Activated CD4-positive, alpha-beta T cell treated with anti-CD3 and anti-CD28 coated beads for 24 hours (primary cell): ENCODE measurements around the gene PI4KA.
"Not testable (repeated sequence)": the region's sequence is repeated elsewhere in the genome, so short reads cannot be mapped to it uniquely, and the experiment has no call there.

Experiments used
- DNase-seq, 2 donors: peaks; one replicate each; pipeline ENCODE4 v3.0.0-alpha.2; 2020; ENCODE audit warnings: low read depth in 2 of 2

PI4KA gene

DNA sequence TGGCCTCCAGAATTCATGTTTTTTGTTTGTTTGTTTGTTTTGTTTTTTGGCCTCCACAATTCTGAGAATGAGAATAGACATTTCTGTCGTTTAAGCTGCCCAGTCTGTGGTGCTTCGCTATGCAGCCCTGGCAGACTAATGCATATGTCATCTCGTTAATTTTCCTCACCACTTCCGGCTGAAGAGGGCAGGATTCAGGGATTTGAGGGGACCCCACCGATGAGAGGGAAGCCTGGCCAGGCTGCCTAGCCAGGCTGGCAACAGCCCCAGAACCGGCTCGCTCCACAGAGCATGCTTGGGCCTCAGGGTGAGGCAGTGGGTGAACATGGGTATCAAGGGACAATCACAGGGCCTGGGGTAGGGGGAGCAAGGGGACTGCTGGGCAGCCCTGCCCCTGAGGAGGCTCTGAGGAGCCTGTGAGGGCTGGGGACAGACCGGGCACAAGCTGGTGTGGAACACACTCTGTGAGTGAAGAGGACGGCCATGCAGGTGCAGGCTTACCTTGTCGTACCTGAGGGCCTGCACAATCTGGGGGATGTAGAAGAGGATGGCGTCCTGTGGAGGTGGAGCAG is 132.5 kb downstream of the PI4KA start:
- DNase-seq: no peak

DNA sequence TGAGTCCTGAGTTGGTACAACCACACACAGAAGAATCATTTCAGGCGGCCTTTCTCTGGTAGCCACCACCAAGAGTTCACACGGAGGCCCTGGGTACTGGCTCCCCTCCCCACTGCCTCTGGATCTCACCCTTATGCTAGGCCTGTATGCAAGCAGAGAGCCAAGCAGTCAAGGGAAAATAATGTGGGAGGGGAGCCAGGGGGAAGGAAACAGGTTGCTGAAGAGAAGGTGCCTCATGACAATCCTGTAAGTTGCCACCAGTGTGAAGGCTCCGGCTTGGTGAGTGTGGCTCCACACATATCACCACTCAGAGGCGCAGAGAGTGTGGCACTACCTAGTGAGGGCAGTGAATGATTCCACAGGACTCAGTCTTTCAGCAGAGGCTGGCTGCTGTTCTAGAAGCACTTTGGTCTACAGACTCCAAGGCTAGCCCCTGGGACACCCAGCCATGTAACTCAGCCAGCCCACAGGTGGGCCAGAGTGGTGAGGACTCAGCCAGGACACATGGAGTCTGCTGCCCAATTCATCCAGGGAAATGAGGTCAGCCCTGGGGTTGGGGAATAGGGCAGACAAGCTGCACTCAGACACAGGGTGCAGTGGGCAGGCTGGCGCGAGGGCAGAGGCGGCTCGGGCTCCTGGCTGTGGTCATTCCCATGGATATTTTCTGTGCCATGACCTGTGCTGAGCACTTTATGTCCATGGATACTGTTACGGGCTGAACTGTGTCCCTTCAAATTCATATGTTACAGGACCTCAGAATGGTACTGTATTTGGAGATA is 133.7 kb downstream of the PI4KA start:
- no peak for DNase-seq

DNA sequence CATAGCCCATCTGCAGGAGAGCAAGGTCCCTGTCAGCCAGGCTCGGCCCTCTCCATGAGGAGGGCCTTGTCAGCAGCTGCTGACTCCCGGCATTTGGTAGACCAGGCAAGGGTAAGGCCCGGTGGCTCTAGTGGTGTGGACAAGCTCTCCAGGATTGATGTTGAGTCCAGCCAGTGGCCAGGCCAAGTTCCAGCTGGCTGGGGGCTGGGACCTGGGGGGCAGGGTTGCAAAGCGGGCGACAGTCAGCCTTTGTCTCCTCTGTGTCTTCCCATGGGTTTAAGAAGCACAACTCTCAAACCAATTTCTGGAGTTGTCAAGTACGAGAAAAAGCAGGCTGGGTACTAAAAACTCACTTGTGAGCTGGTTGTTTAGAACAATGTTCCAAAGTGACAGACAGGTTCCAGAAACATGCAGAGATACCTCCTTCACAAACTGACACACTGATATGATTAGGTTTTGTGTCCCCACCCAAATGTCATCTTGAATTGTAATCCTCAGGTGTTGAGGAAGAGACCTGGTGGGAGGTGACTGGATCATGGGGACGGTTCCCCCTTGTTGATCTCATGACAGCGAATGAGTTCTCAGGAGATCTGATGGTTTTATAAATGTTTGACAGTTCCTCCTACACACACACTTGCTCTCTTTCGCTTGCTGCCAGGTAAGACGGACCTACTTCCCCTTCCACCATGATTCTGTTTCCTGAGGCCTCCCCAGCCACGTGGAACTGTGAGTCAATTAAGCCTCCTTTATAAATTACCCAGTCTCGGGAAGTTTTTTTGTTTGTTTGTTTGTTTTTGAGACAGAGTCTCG is 137.0 kb downstream of the PI4KA start:
- no peak for DNase-seq

DNA sequence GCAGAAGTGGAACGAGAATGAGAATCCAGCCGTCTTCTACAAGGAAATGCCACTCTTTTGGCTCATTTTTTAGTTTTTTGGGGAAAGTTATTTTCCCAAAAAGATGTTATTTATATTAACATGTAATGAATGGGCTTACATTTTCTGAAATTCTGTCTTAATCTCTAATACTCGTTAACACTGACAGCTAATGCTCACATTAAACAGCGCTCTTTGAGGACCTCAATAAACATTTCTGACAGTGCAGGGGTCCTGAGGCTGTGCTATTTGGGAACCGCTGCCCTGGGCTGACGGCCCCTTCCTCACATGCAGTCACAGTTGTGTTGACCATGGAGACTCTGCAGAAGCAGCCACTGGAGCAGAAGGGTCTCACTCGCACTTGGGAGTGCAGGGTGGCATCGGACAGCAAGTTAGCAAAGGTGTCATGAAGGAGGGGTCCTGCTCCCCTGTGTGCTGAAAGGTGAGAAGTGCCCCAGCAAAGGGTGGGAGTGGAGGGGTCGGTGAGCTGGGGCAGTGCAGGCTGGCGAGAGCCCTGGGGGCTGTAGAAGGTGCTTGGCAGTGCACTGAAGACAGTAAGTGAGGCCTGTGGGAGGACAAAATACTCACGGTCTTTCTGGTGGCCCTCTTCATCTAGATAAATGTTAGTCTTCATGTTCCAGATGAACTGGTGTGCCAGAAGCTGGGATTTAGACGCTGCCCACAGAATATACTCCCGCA is 137.8 kb downstream of the PI4KA start:
- DNase-seq: no peak

DNA sequence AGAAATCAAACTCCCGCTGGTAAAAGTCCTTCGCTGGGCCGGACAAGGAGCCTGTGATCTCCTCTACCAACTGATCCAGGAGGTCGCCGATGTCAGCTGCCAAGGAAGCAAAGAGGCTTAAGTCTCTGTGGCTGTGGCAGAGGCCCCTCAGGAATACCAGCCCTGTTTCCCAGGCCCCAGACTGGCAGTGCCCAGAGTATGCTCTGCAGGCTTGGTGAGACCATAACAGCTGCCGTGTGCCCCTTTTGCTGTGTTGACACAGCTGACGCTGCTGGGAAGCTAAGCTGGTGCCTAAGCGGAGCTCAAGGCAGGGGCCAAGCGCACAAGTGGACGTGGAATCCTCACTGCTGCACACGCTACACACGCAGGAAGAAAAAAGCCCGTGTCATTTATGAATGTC is 139.9 kb downstream of the PI4KA start:
- DNase-seq: not testable (repeated sequence)

DNA sequence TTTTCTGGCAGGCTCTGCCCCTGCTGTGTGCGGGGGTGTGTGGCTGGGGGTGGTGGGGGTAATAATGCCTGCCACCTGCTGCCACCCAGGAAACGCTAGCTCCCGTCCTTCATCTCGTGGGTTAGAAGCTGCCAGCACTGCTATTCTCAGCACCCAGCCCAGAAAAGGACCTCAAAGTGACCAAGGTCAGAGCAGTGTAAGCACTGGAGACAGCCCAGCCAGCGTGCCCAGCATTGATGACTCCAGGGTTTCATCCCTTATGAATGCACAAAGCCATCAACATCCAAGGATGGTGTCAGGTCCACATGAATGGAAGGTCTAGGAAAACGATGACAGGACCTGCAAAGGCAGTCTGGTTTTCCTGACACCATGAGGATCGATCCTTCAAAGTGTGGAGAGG is 140.6 kb downstream of the PI4KA start:
- not testable (repeated sequence) for DNase-seq

DNA sequence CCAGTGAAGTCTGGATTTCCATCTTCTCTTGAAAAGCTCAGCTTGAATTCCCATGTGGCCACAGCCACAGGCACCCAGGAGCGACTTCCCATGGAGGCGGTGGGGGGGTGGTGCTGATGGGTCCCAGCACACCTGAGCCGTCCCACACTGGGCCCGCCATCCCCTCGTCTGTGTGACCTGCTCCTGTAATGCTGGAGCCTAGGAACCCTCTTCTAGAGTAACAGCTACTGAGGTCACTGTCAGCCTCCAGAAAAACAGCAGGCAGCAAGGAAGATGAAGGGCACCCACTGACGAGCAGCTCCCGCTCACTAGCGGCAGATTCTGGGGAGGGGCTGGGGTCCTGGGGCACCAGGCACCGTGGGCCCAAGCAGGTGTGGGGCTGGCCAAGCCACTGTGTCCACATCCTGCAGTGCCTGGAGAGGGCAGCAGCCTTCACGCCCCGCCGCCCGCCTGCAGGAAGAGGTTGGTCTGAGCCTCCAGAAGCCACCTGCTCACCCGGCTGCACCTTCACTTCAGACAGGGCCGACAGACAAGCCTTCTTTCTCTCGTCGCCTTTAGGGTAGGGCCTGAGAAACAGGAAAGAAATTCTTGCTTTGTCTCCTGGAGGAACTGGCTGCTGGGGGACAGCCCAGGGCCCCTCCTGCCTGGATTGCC is 141.3 kb downstream of the PI4KA start:
- DNase-seq: not testable (repeated sequence)

DNA sequence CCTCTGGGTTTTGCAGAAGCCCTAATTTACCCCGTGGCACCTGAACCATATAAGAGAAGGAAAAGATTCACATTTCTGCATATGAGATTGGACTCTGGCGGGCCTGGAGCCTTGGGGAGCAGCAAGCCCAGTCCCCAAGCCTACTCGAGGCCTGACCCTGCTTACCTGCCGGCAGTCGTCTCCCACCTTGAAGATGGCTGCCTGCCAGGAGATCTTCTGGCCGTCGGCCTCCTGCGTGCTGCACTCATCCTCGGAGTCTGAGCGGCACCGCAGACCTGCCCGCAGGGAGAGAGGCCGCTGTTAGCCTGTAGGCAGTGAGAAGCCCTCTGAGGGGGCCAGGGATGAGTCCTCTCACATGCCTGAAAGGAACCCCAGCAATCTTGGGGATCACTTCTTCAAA is 145.5 kb downstream of the PI4KA start:
- not testable (repeated sequence) for DNase-seq

DNA sequence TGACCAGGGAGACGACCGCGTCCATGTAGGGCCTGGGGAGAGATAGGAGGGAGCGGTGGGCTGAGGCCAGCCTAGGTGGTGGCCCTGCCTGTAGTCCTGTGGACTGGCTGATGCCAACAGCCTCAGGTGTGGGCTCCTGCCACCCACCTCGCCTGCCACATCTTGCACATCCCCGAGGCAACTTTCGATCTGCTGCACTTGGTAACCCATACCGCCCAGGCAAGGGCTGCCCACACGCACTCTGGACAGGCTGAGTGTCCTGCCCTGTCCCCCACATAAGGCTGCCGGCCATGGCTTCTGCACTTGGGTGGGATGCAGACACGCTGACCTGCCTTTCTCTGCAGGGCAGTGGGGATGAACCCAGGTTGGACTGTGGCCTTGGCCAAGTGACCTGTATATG is 148.6 kb downstream of the PI4KA start:
- DNase-seq: not testable (repeated sequence)

DNA sequence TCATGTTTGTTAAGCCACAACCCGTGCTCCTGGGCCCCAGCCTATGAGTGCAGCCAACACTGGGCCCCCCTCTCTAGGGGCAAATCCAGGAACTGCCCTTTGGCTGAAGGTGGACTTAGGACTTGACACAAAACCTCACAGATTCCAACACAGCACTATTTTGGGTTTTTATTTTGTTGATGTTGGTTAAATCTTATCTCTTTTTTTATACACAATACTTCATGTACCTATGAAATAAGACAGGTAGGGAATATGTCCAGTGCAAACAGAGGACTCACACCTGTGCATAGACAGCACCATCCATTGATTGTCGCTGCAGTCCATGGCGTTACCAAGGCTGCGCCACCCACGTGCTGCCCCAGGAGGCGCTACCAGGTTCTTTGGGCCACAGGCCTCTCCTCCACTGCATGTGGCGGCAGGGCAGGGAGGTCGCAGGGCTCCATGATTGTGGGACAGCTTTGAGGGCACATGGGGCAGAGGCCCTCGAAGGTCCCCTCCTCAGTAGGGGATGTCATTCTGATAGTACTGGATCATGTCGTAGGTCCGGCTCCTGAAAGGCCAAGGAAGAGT is 151.0 kb downstream of the PI4KA start:
- not testable (repeated sequence) for DNase-seq

DNA sequence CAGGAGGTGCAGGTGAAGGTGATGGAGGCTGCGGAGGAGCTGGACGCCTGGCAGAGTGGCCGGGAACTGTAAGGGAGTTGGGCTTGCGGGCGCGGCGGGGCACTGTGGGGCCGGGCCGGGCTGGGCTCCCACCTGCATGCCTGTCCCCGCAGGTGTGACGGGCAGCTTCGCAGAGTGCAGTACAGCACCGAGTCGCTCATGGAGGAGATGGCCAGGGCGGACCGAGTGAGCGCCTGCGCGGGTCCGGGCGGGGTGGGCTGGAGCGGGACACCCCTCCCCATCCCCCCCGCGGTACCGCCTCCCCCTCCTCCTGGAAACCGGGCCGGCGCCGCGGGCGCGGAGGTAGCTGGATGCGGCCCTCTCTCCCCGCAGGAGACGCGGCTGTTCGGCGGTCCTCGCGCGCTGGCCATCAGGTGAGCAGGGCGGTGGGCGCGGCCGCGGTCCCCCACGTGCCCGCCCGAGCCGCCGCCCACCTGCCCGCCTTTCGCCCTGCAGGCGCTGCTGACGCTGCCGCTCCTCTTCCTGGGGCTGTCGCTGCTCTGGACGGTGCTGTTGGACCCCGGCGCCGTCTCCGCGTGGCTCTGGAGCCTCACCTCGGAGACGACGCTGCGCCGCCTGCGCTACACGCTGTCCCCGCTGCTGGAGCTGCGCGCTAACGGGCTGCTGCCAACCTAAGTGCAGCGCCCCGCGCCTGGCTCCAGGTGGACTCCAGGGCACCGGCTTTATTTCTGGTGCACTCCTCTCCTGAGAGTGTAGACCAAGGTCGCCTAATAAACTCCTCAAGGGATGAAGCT is 154.6 kb downstream of the PI4KA start:
- DNase-seq: not testable (repeated sequence)

DNA sequence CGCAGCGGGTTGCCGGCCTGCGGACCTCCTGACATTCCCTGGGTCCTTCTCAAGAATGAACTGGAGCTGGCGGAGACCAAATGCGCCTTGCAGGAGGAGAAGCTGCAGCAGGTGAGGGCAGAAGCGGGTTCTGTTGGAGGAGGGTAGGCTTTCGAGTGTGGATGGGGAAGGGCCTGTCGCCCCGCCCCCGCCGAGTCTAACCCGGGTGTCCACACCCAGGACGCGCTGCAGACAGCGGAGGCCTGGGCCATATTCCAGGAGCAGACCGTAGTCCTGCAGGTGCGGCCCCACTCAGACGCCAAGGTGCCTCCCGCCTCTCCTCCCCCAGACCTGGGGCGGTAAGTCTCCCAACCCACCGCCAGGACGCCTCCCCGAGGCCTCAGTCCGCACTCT is 155.2 kb downstream of the PI4KA start:
- DNase-seq: peak in 1 of 2 donors; percentile 28

DNA sequence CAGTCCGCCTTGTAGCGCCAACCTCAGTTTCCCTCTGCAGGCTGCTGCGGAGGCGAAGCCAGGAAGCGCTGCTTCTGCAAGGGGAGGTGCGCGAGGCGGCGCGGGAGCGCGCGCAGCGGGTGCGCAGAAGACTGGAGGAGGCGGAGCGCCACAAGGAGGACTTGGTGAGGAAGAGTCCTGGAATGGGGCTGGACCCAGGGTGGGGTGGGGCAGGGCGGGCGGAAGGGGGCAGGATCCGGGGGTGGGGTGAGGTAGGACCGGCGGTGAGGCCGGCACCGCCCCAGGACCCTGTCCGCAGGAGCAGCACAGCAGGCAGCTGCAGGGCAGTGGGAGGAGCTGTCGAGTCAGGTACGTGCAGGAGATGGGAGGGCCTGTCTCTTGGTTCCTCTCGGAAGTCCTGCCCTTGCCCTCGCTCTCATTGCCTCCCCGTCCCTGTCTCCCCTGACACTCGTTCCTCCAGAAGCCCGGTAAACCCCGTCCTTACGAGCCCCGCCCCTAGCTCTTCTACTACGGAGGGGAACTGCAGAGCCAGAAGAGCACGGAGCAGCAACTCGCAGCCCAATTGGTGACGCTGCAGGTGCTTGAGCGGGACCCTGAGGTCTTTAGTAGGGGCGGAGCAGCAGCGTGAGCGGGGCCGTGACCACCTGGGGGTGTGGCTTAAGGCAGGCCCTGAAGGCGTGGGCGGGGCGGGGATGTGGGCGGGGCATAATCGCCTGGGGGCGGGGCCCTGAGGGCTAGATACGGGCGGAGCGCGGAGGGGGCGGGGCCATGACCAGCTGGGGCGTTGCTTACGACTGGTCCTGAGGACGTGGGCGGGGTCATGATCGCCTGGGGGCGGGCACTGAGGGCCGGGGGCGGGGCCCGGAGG is 155.8 kb downstream of the PI4KA start:
- DNase-seq: peak; percentile 99

DNA sequence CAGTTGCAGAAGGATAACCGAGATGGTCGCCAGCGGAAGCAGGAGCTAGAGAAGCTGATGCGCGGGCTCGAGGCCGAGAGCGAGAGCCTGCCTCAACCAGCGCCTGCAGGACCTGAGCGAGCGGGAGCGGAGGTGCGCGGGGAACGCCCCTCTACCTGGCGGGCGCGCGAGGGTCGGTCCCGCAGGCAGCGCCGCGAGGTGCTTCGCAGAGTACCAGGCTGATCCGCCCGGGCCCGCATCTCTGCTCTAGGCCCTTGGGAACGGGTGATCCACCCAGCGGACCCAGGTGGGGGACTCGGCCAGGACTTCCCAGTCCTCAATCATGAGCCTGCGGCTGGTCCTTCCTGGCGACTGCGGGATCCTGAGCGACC is 156.5 kb downstream of the PI4KA start:
- not testable (repeated sequence) for DNase-seq

DNA sequence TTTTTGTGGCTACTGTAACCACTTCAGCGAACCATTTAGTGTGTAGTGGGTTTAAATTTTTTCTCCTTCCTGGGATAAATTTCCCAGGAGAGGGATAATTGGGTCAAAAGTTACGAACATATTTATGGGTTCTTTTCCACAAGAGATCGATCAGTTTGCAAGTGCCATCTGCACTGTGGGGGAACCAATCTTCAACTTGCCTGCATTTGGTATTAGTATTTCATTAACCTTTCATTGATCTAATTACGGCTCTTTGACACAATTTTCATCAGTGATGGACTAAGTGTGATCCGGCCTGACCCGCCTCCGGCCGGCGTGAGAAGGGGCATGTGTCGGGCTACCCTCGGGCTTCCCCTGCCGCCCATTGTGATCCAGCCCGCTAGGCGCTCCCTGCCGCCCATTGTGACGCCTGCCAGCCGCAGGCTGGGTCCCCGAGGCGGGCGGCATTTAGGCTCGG is 156.9 kb downstream of the PI4KA start:
- not testable (repeated sequence) for DNase-seq

DNA sequence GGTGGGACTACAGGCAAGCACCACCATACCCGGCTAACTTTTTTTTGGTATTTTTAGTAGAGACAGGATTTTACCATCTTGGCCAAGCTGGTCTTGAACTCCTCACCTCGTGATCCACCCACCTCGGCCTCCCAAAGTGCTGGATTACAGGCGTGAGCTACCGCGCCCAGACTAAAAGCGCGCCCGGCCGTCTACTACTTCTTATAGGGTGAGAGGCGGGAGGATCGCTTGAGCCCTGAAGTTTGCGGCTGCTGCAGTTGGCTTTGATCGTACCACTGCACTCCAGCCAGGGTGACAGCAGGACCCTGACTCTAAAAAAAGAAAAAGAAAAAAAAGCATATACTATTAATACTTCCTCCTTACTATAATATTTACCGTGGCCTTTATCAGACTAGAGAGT is 158.3 kb downstream of the PI4KA start:
- DNase-seq: not testable (repeated sequence)

DNA sequence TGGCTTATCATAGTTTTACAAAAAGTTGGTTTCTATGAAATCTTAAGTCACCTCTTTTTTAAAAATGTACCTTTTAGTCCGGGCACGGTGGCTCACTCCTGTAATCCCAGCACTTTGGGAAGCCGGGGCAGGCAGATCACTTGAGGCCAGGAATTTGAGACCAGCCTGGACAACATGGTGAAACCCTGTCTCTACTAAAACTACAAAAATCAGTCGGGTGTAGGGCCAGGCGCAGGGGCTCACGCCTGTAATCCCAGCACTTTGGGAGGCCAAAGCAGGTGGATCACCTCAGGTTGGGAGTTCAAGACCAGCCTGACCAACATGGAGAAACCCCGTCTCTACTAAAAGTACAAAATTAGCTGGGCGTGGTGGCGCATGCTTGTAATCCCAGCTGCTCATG is 158.8 kb downstream of the PI4KA start:
- DNase-seq: not testable (repeated sequence)

DNA sequence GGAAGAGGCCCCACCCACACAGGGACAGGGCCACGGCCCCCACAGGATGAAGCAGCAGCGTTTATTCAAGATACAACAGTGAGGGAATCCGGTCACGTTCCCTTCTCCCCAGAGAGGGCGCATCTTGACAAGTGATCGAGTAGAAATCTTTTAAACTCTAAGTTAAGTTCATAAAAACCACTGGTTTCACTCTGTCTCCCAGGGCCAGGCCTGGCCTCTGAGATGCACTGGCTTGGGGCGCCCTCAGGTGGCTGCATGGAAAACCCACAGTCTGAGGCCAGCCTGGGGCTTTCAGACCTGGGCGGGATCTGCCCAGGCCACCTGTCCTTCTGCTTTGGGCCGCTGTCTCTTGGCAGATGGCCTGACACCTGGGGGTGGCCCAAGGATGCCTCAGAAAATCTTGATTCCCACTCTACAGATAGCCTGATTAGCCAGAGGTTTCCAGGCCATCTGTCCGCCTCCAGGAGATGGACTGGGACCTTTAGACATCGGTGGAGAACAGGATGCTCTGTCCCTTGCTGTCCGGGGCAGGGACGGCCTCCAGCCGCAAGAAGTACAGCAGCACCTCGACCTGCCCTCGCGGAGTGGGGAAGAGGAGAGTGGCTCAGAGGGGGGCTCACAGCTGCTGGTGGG is 161.0 kb downstream of the PI4KA start:
- peak in 1 of 2 donors; percentile 54 for DNase-seq

DNA sequence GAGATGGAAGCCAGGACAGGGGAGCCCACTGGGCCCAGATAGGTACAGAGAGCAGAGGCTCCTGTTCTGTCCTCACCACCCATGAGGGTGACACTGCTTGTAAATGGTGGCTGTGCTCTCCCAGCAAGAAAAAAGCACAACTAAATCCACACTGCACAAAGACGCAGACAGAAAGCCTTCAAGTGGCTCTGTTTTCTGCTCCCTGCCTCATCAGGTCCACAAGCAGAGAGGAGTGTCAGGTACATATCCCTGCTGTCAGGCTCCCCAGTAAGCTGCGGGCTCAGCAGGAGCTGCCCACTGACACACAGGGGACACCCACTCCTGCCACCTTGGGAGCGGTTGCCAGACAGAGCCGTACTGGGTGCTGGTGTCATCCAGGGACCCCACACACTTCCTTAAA is 162.6 kb downstream of the PI4KA start:
- not testable (repeated sequence) for DNase-seq
